Spleen (tissue), 7 donors: ENCODE data around the gene MFN2.

Source experiments
- CTCF ChIP-seq, 11 experiments: fragments of 200-600 bp in 7 of 11; fragments of 450-650 bp in 4 of 11; sonication (generic) in 4 of 11; IDR thresholded peaks in 8 of 11; conservative IDR thresholded peaks in 3 of 11; 1 replicate in 7 of 11; 2 replicates in 4 of 11; pipeline versions ENCODE4 v1.4.0 to v1.8.0; 2016 to 2021; ENCODE audit warnings: antibody characterized with exemption in 11 of 11, inconsistent platforms in 4 of 11, mild to moderate bottlenecking in 1 of 11
- POLR2A ChIP-seq, 3 donors: fragments of 450-650 bp; IDR thresholded peaks; one replicate each; pipeline ENCODE4 v1.5.1; 2017; ENCODE audit warnings: antibody characterized with exemption in 3 of 3, mild to moderate bottlenecking in 1 of 3
- donor health status: DM: no; HTN: no; CAD: no; lungs with moderate emphysema.
- donor health status: DM: no; HTN: no; CAD: no.
- donor health status: DM: no; HTN: no; CAD: no.

- TF ChIP-seq CTCF (IDR thresholded peaks at IDR 0.05 in 8 of 11, conservative IDR thresholded peaks at IDR 0.05 in 3 of 11), result no peak
- TF ChIP-seq POLR2A (IDR thresholded peaks at IDR 0.05), result no peak
Measured at GRCh38 chr1:12015499-12015898, 35.3 kb downstream of the MFN2 start.
